ENCODE data around the gene SHKBP1. TPM values are rescaled to one million over a fixed set of nuclear protein-coding genes. Genes with fewer than 3 reads are reported as not detected.

SHKBP1 gene
- total RNA-seq, 1 experiment from 2014 or later, result 16.2 TPM

DNA sequence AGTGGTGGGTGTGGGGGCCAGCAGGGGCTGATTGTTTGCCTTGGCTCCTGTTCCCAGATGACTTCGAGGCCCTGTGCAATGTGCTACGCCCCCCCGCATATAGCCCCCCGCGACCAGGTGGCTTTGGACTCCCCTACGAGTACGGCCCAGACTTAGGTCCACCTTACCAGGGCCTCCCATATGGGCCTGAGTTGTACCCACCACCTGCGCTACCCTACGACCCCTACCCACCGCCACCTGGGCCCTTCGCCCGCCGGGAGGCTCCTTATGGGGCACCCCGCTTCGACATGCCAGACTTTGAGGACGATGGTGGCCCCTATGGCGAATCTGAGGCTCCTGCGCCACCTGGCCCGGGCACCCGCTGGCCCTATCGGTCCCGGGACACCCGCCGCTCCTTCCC is 50.2 kb downstream of the SHKBP1 start:
- Histone ChIP-seq H3K27me3 (replicated peaks) (no peaks in the 10 kb centered on the region), H3K27ac (no peak overlapping the region), H3K9me3 (replicated peaks) (no peaks in the 10 kb centered on the region), H3K4me1 (replicated peaks) (peaks cover 6% of the 10 kb centered on the region), H3K36me3 (peaks cover 33% of the 10 kb centered on the region), H3K4me3 (no peak overlapping the region)
- DNase-seq (ENCODE audit: low read depth in 1 of 2, low spot score in 2 of 2), result no peak

DNA sequence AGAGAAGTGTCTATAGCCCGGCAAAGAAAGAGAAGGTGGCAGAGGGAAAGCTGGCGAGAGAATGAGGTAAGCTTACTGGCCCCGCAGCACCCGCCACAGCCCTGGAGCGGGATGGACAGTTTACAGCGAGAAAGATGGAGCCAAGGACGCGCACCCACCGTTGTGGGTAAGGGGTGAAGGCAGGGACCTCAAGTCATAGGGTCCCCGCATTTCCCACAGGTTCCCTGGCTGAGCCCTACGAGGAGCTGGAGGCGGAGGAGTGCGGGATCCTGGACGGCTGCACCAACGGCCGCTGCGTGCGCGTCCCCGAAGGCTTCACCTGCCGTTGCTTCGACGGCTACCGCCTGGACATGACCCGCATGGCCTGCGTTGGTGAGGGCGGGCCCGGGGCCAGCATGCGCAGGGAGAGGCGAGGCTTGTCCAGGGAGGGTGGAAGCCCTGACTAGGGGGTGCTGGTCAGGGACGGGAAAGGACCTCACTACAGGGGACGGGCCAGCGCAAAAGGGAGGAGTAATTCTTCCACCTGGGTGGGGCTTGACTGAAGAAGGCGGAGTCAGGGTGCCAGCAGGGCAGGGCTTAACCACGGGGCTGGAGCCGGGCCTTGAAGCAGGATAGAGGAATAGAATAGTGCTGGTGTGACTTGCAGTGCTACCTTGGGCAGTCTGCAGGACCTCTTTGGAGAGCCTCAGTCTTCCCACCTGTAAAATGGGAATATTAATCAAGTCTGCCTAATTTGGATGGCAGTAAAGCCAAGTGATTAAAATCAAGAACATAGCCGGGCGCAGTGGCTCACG is 51.0 kb downstream of the SHKBP1 start:
- Histone ChIP-seq H3K36me3 (peaks cover 27% of the 10 kb centered on the region), H3K27me3 (replicated peaks) (no peaks in the 10 kb centered on the region), H3K27ac (no peak overlapping the region), H3K4me1 (replicated peaks) (peaks cover 6% of the 10 kb centered on the region), H3K9me3 (replicated peaks) (no peaks in the 10 kb centered on the region), H3K4me3 (no peak overlapping the region)
- DNase-seq (ENCODE audit: low read depth in 1 of 2, low spot score in 2 of 2), result no peak

DNA sequence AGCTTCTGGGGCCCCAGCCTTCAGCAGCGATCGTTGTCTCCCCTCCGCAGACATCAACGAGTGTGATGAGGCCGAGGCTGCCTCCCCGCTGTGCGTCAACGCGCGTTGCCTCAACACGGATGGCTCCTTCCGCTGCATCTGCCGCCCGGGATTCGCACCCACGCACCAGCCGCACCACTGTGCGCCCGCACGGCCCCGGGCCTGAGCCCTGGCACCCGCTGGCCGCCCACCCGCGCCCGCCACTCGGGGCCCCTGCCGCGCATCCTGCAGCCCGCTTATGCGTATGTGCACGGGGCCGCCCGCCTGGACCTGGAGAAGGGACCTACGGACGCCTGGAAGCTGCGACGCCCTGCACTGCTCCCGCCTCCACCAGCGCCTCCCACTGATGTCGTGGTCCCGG is 52.7 kb downstream of the SHKBP1 start:
- no peaks in the 10 kb centered on the region for H3K9me3 ChIP-seq (replicated peaks)
- no peak overlapping the region for H3K27ac ChIP-seq
- no peak overlapping the region for H3K4me3 ChIP-seq
- H3K27me3 ChIP-seq (replicated peaks), result no peaks in the 10 kb centered on the region
- H3K4me1 ChIP-seq (replicated peaks), result peaks cover 22% of the 10 kb centered on the region
- no peak for DNase-seq (ENCODE audit: low read depth in 1 of 2, low spot score in 2 of 2)
- H3K36me3 ChIP-seq, result peaks cover 22% of the 10 kb centered on the region

DNA sequence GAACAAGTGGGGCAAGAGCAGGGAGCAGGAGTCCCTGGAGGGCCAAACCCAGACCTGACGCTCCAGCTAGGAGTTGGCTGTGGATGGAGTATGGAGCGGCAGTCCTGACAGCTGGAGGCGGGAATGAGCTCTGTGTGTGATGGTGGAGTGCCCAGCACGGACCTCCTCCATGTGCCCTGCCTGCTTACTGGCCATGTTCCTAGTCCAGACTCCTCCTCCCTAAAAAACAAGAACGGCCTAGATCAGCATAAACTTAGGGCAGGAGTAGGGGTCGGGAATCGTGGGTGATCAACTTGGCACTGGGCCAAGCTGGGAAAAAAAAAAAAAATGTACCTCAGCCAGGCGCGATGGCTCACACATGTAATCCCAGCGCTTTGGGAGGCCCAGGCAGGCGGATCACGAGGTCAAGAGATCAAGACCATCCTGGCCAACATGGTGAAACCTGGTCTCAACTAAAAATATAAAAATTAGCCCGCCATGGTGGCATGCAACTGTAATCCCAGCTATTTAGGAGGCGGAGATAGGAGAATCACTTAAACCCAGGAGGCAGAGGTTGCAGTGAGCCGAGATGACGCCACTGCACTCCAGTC is 54.0 kb downstream of the SHKBP1 start:
- Histone ChIP-seq H3K27me3 (replicated peaks) (no peaks in the 10 kb centered on the region), H3K9me3 (replicated peaks) (no peaks in the 10 kb centered on the region), H3K36me3 (peaks cover 18% of the 10 kb centered on the region), H3K4me1 (replicated peaks) (peaks cover 19% of the 10 kb centered on the region), H3K27ac (no peak overlapping the region), H3K4me3 (no peak overlapping the region)
- DNase-seq (ENCODE audit: low read depth in 1 of 2, low spot score in 2 of 2), result no peak

DNA sequence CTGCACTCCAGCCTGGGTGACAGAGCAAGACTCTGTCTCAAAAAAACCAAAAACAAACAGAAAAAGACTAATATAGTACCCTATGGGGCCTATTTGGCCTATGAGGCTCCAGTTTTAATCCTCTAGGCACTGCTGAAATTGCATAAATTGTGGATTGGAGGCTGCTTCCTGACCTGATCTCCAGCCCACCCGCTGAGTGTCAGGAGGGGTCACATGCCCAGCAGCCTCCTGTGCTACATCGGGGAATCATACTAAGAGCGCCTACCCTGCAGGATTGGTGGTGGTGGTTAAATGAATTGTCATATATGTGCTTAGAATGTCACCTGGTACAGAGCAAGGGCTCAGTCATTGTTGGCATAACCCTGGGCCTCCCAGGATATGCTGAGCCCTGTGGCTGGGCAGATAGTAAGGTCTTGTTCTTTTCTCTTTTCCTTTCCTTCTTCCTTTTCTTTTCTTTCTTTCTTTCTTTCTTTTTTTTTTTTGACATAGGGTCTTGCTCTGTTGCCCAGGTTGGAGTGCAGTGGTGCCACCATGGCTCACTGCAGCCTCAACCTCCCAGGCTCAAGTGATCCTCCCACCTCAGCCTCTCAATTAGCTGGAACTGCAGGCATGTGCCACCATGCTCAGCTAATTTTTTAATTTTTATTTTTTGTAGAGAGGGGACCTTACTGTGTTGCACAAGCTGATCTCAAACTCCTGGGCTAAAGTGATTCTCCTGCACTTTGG is 55.8 kb downstream of the SHKBP1 start:
- no peak for DNase-seq (ENCODE audit: low read depth in 1 of 2, low spot score in 2 of 2)
- H3K4me3 ChIP-seq, result no peak overlapping the region
- peaks cover 17% of the 10 kb centered on the region for H3K4me1 ChIP-seq (replicated peaks)
- H3K9me3 ChIP-seq (replicated peaks), result no peaks in the 10 kb centered on the region
- H3K27me3 ChIP-seq (replicated peaks), result no peaks in the 10 kb centered on the region
- no peak overlapping the region for H3K27ac ChIP-seq
- H3K36me3 ChIP-seq, result peaks cover 9% of the 10 kb centered on the region

DNA sequence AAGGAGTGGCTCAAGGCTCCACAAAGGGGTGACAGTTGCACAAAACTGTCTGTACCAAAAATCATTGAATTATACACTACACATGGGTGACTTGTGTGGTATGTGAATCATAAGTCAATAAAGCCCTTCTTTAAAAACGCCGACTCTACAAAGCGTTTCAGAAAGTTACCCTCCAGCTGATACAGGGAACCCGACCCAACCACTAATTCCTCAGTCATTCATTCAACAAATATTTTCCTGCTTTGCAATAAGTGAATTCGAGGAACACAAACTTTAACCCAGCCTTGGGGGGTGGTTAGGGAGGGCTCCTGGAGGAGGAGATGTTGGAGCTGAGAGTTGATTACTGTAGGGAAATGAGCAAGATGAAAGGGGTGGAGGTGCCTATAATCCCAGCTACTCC is 56.5 kb downstream of the SHKBP1 start:
- DNase-seq (ENCODE audit: low read depth in 1 of 2, low spot score in 2 of 2), result peak in 1 of 2 experiments; percentile 44
- Histone ChIP-seq H3K36me3 (0 out of 2 replicates have a peak, but pooled peaks cover 5% of the 10 kb centered on the region), H3K27me3 (replicated peaks) (no peaks in the 10 kb centered on the region), H3K4me3 (no peak overlapping the region), H3K4me1 (replicated peaks) (peaks cover 17% of the 10 kb centered on the region), H3K27ac (no peak overlapping the region), H3K9me3 (replicated peaks) (no peaks in the 10 kb centered on the region)

DNA sequence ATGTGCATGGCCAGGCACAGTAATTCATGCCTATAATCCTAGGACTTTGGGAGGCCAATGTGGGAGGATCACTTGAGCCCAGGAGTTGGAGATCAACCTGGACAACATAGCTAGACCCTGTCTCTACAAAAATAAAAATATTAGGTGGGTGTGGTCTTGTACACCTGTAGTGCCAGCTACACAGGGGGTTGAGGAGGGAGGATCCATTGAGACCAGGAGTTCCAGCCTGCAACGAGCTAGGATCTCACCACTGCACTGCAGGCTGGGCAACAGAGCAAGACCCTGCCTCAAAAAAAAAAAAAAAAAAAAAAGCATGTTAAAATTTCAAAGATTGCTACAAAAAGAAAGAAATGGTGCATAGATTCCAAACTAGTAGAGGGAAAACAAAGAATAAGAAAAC is 61.7 kb downstream of the SHKBP1 start:
- Histone ChIP-seq H3K36me3 (no peaks in the 10 kb centered on the region), H3K4me3 (no peak overlapping the region), H3K9me3 (replicated peaks) (no peaks in the 10 kb centered on the region), H3K4me1 (replicated peaks) (peaks cover 37% of the 10 kb centered on the region), H3K27ac (no peak overlapping the region), H3K27me3 (replicated peaks) (no peaks in the 10 kb centered on the region)
- no peak for DNase-seq (ENCODE audit: low read depth in 1 of 2, low spot score in 2 of 2)

DNA sequence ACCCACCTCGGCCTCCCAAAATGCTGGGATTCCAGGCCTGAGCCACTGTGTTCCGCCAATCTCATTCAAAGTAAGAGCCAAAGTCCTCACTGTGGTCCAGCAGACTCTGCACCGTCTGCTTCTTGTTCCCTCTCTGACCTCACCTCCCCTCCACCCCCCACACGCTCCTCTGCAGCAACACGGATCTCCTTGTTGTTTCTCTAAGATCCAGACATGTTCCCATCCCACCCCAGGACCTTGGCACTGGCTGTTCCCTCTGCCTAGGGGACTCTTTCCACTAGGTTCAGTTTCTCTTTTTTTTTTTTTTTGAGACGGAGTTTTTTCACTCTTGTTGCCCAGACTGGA is 62.9 kb downstream of the SHKBP1 start:
- Histone ChIP-seq H3K36me3 (no peaks in the 10 kb centered on the region), H3K27ac (no peak overlapping the region), H3K4me3 (no peak overlapping the region), H3K4me1 (replicated peaks) (peaks cover 35% of the 10 kb centered on the region), H3K27me3 (replicated peaks) (no peaks in the 10 kb centered on the region), H3K9me3 (replicated peaks) (no peaks in the 10 kb centered on the region)
- no peak for DNase-seq (ENCODE audit: low read depth in 1 of 2, low spot score in 2 of 2)

DNA sequence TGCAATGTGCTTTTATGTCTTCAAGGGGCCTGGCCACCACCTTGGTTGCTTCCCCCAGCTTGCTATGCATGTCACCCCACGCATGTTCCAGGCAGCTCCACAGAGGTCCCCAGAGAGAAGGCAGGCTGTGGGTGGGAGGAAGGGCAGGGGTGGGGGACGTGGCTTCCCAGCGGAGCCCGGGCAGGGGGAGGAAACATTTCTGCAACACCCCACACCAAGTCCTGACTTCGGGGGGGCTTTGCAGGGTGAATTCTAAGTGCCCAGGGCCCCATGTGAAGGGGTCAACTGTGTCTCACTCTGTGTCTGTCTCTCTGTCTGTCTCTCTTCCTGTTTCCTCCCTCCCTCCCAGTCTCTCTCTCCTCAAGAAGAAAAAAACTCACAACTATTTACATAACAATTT is 64.1 kb downstream of the SHKBP1 start:
- H3K36me3 ChIP-seq, result no peaks in the 10 kb centered on the region
- DNase-seq (ENCODE audit: low read depth in 1 of 2, low spot score in 2 of 2), result no peak

More for the DNA sequence above, 64.1 kb downstream of the SHKBP1 start:
- peak overlapping the region; percentile 19; the same call in 1 of the 2 replicates for H3K27ac ChIP-seq
- H3K9me3 ChIP-seq (replicated peaks), result no peaks in the 10 kb centered on the region
- H3K27me3 ChIP-seq (replicated peaks), result no peaks in the 10 kb centered on the region
- H3K4me3 ChIP-seq, result no peak overlapping the region
- H3K4me1 ChIP-seq (replicated peaks), result peaks cover 42% of the 10 kb centered on the region

Other genes starting within 250 kb of the SHKBP1 start
- gene C19orf47, start 228.5 kb upstream of the SHKBP1 start, total RNA-seq (2014; rRNA removed; shearing (Covaris generic)), result 11.6 and 41.7 TPM in 2 replicates
- 208 and 270 TPM in 2 replicates for gene PLD3, start 228.2 kb upstream of the SHKBP1 start, total RNA-seq (2014; rRNA removed; shearing (Covaris generic))
- 0.08 TPM in 1 of 2 replicates, not detected in the other for gene HIPK4, start 186.7 kb upstream of the SHKBP1 start, total RNA-seq (2014; rRNA removed; shearing (Covaris generic))
- gene PRX, start 163.5 kb upstream of the SHKBP1 start, total RNA-seq (2014; rRNA removed; shearing (Covaris generic)), result 0.88 and 2.4 TPM in 2 replicates
- gene SERTAD1, start 150.9 kb upstream of the SHKBP1 start, total RNA-seq (2014; rRNA removed; shearing (Covaris generic)), result 25.7 and 38.1 TPM in 2 replicates
- 16.1 and 16.3 TPM in 2 replicates for gene SERTAD3, start 132.5 kb upstream of the SHKBP1 start, total RNA-seq (2014; rRNA removed; shearing (Covaris generic))
- gene BLVRB, start 111.1 kb upstream of the SHKBP1 start, total RNA-seq (2014; rRNA removed; shearing (Covaris generic)), result 106 and 116 TPM in 2 replicates
- gene SPTBN4, start 109.9 kb upstream of the SHKBP1 start, total RNA-seq (2014; rRNA removed; shearing (Covaris generic)), result 0.61 TPM in 1 of 2 replicates, not detected in the other
- gene LTBP4, start 24.5 kb downstream of the SHKBP1 start, total RNA-seq (2014; rRNA removed; shearing (Covaris generic)), result 16.5 and 23.7 TPM in 2 replicates
- gene NUMBL, start 113.8 kb downstream of the SHKBP1 start, total RNA-seq (2014; rRNA removed; shearing (Covaris generic)), result 14.7 and 28.6 TPM in 2 replicates
- gene COQ8B, start 140.0 kb downstream of the SHKBP1 start, total RNA-seq (2014; rRNA removed; shearing (Covaris generic)), result 29.2 and 83.7 TPM in 2 replicates
- 5.4 and 5.7 TPM in 2 replicates for gene ITPKC, start 140.2 kb downstream of the SHKBP1 start, total RNA-seq (2014; rRNA removed; shearing (Covaris generic))
- 0.25 and 0.39 TPM in 2 replicates for gene ACTMAP, start 173.6 kb downstream of the SHKBP1 start, total RNA-seq (2014; rRNA removed; shearing (Covaris generic))
- 61.4 and 80.2 TPM in 2 replicates for gene SNRPA, start 174.3 kb downstream of the SHKBP1 start, total RNA-seq (2014; rRNA removed; shearing (Covaris generic))
- not detected in 2 replicates for gene MIA, start 198.6 kb downstream of the SHKBP1 start, total RNA-seq (2014; rRNA removed; shearing (Covaris generic))
- 21.4 and 28.5 TPM in 2 replicates for gene RAB4B, start 201.4 kb downstream of the SHKBP1 start, total RNA-seq (2014; rRNA removed; shearing (Covaris generic))
- gene EGLN2, start 222.3 kb downstream of the SHKBP1 start, total RNA-seq (2014; rRNA removed; shearing (Covaris generic)), result 71.0 and 82.8 TPM in 2 replicates